HG03025 (cell line): ENCODE measurements around the gene CEP152.

ENCODE experiments used
- ATAC-seq: cut with Tn5 transposase; IDR thresholded peaks from one replicate; pipeline ENCODE4 v1.9.1; 2021; ENCODE audit warnings: mild to moderate bottlenecking, moderate library complexity; ENCODE audit not compliant: unreplicated experiment, low FRiP score

CEP152 gene

GRCh38 chr15:48781017-48781416, 29.9 kb downstream of the CEP152 start:
- no peak for ATAC-seq

DNA sequence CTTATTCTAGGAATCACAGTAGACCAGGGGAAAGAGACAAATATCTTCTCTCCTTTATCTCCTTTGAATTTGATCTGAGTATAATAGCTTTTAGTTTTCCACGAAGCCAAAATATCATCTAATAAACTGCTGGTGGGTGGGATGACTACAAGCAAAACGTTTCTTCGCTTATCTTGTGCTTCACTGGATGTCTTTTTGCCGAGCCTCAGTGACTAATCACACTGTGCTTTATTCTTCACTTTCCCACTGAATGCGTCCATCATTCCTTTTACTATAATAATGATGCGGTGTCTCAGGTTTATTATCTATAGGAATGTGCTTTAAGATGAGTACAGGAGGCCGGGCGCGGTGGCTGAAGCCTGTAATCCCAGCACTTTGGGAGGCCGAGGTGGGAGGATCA, 32.5 kb downstream of the CEP152 start:
- no peak for ATAC-seq

DNA sequence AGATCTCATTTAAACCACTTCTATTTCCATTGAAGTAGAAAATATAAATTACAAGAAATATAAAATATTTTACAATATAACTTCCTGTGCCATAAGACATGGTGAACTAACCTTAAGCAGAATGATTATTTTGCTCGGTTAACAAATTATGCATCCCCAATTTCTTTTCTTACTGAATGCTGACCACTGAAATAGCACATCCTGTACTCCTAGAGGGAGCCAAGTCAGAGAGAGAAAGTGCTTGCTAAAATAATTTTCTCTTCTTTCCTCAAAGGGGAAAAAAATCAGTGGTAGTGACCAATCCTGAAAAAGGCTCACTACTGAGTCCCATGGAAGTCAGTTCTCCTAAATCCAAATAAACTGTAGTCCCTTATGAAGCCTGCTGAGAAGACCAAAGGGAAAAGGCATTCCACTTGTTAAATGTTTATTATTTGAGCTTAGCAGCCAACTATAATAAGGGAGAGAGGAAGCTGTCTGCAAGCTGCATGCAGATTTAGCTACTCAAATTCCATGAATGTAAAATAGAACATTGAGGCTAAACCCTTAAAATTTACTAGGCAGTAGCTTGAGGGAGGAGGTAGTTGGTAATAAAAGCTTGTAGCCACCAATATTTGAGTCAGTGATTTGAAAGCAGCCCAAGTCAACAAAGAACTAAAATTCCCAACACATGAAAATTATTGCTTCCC, 33.1 kb downstream of the CEP152 start:
- ATAC-seq: no peak

- no peak for ATAC-seq
Observed at GRCh38 chr15:48775546-48775945, 35.3 kb downstream of the CEP152 start.

DNA sequence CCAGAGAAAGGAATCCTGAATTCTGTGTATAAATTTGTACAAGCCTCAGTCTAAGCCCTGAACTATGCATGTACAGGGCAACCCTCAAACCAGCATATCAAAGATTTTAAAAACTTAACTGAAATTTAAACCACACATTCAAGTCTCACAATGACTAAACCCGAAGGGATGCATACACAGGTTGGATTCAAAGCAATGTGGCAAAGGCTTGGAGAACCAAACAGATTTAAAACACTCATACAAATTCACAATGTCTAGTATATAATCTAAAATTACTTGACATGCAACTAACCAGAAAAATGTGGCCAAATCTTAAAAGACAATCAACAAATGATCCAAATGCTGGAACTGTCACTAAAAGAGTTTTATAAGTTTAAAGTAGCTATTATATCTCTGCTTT, 36.4 kb downstream of the CEP152 start:
- ATAC-seq: no peak

DNA sequence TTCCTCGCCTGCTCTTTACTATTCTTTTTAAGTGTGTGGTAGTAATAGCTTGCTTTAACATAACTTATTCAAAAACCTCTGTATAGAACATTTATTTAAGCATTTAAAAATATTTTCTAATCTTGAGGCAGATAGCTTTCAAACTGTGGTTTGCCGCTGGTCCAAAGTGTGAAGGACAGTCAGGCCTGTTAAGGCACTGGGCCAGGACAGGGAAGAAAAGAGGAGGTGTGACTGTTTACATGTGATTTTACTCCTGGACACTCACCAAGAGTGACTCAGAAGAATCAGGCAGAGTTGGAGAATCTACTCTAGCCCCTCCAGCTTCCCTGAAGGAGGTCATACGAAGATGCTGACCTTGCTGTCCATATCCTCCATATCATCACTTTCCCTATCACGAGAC, 44.7 kb downstream of the CEP152 start:
- no peak for ATAC-seq

DNA sequence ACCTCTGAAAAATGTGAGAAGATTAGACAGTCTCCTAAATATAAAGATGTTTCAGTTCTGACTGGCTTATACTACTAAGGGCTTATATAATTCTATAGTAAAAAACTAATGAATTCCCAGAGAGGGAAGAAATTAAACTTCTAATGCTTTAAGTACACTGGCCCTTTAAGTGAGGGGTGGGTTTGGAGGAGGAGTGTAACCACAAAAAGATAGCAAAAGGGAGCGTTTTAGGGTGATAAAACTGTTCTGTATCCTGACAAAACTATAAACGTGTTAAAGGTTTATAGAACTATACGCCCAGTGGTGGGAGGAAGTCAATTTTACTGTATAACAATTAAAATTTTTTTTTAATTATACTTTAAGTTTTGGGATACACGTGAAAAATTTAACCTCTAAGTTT, 45.8 kb downstream of the CEP152 start:
- no peak for ATAC-seq

DNA sequence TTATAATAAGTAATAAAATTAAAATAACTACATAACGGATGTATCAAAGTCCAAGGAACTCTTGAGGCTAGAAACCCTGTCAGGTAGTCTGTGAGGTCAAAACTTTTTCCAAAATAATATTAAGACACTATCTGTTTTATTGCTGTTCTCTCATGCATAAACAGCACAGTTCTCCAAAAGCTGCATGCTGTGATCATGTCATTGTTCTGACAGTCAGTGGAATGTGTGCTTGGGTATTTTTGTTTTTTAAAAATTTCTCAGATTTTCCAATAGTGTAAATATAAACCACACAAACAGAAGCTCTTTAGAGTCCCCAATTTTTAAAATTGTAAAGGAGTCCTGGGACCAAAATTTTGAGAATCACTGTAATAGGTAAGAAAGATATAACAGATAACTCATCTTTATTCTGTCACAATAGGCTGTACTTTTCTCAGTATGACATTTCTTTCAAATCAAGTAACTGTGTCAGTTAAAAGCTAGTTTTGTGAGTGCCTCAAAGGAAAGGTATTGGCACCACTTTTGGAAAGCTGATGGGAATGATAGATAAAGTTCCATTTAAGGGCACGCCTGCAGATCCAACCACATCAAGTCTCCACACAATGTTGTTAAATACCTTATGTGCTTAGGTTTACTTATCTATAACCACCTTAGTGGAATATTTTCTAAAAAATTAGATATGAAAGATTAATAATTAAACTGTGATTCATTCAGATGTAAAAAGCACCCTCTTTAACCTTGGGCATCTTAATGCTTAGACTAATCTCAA, 49.3 kb downstream of the CEP152 start:
- no peak for ATAC-seq

GRCh38 chr15:48759921-48760320, 50.9 kb downstream of the CEP152 start:
- no peak for ATAC-seq

DNA sequence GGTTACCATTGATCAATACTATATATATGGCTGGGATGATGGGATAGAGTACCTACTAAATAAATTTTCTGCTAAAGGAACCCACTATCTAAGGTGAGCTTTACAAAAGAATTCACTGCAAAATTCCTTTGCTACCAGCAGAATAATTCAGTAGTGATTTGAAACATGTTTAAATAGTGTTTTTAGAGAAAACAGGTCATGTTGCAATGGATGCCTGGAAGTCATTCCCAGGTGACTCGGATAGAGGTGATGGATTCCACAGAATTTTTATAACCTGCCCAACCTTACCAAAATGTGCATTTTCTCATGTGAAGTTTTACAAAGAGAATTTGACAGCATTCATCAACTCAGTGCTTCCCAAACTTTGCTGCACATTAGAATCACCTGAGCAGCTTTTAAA, 53.2 kb downstream of the CEP152 start:
- ATAC-seq: no peak

- ATAC-seq: no peak
Observed at GRCh38 chr15:48754011-48754410, 56.9 kb downstream of the CEP152 start.

- no peak for ATAC-seq
Observed at GRCh38 chr15:48751595-48751994, 59.3 kb downstream of the CEP152 start.

GRCh38 chr15:48748535-48748934, 62.3 kb downstream of the CEP152 start:
- no peak for ATAC-seq

DNA sequence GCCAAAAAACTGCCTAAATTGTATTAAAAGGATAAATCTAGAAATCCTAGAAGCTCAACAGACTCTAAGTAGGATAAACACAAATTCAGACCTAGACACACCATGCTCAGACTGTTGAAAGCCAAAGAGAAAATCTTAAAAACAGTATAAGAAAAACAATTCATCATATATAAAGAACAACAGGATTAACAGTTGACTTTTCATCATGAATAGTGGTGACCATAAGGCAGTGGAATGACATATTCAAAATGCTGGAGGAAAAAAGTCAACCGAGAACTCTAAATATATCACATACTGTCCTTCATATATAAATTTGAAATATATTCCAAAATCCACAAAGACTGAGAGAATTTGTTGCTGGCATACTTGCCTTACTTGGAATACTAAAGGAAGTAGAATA, 77.3 kb downstream of the CEP152 start:
- no peak for ATAC-seq

DNA sequence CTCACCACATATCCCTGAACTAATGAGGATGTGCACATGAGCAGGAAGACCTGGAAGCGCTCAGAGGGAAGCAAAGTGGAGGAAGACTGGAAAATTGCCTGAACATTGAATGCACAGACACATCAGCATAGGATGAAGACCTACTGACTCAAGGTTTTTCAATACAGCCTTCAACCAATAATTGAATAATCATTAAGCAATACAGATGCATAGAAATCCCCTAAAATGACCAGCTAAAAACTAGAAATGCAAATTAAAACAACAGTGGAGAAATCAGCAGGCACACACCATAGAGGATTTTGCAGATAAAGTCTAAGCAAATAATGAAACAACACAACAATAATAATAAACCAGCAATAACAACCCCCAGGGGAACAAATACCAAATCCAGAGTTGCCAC, 80.4 kb downstream of the CEP152 start:
- ATAC-seq: no peak

DNA sequence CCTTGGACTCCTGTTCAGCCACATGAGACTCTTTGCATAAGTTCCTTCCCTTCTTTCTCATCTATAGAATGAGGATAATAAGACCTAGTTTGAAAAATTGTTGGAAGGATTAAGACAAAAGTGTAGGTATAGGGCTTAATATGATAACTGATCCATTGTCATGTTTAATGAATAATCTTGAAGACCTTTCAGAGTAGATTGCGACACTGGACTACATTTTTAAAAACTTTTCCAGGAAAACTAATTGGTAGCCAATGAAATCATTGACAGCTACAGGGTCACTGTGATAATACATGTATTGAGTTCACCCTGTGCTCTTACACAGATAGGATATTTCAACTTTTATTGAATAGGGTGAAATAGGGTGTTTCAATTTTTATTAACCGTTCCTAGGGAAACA, 86.9 kb downstream of the CEP152 start:
- no peak for ATAC-seq

DNA sequence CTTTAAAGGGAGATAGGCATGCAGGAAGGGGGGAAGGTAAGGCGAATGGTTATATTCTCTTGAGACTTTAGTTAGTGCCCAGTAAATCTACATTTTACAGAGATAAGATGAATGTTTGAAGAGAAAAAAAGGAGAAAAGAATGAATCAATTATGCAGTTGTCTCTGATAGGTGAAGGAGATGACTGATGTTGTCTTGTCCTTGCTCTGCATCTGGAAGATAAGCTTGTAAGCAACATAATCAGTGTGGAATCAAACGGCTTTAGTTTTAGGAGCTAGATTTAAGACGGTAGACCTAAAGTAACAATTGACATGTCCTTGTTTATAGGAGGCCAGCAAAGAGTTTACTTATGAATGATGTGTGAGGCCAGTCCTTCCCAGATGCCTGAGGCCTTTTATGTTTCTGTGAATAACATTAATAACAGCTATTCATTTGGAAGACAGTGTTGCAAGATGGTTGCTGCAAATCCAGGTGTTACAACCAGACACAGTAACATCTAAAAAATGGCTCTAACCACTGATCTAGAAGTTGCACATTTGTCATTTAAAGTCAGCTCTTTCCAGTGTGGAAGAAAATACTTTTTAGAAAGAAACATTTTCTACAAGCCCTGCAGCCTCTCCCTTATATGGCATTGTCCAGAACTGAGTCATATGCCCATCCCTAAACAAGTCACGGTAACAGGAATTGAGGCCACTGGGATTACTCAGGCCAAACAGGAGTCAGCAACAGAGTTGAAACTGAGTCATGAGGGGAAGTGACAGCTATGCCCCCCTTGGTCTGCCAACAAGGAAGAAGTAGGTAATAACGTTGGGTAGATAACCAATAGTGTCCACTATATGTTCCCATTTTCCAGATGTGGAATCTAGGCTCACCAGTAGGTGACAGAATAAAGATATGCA, 87.9 kb downstream of the CEP152 start:
- no peak for ATAC-seq

GRCh38 chr15:48721061-48721810, 89.6 kb downstream of the CEP152 start:
- ATAC-seq: no peak

- ATAC-seq: no peak
Observed at GRCh38 chr15:48720646-48721045, 90.2 kb downstream of the CEP152 start.

GRCh38 chr15:48719668-48720067, 91.2 kb downstream of the CEP152 start:
- no peak for ATAC-seq

DNA sequence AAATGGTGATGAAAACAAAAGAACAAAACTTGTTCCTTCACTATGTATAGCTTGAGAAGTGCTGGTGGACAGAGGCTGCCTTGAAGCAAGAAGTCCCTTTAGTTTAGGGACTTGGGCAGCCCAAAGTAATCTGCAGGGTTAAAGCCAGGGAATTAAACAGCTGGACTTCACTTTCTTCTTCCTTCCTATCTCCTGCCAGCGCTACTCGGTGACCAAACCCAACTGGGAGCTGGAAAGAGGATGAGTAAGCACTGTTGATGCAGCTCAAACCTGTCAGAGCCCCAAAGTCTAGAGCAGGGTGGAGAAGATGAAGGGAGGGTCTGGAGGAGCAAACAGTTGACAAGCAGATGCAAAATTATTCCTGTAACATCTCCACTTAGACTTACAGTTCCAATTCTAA, 92.2 kb downstream of the CEP152 start:
- no peak for ATAC-seq
